ENCODE results near the gene ITGB5. TPM values are rescaled to one million over a fixed set of nuclear protein-coding genes. Genes with fewer than 3 reads are reported as not detected.

Gene ITGB5
- total RNA-seq, 1 donor, result 308 TPM

- H3K4me3 ChIP-seq (ENCODE audit: low read depth, low read length), result no peak overlapping the region
- DNase-seq (ENCODE audit: low read depth), result no peak
- no peak for TF ChIP-seq CTCF (IDR thresholded peaks at IDR 0.05; ENCODE audit: insufficient read depth, low read length)
Observed at GRCh38 chr3:124766113-124767095, 120.8 kb downstream of the ITGB5 start.

- no peak for DNase-seq (ENCODE audit: low read depth)
- no peak overlapping the region for H3K4me3 ChIP-seq (ENCODE audit: low read depth, low read length)
- TF ChIP-seq CTCF (IDR thresholded peaks at IDR 0.05; ENCODE audit: insufficient read depth, low read length), result no peak
Observed at GRCh38 chr3:124765197-124765840, 121.8 kb downstream of the ITGB5 start.

- no peak overlapping the region for H3K4me3 ChIP-seq (ENCODE audit: low read depth, low read length)
- DNase-seq (ENCODE audit: low read depth), result no peak
- TF ChIP-seq CTCF (IDR thresholded peaks at IDR 0.05; ENCODE audit: insufficient read depth, low read length), result no peak
Observed at GRCh38 chr3:124764746-124765145, 122.4 kb downstream of the ITGB5 start.

GRCh38 chr3:124763644-124764358 is 123.4 kb downstream of the ITGB5 start:
- H3K4me3 ChIP-seq (ENCODE audit: low read depth, low read length), result no peak overlapping the region
- DNase-seq (ENCODE audit: low read depth), result no peak
- TF ChIP-seq CTCF (IDR thresholded peaks at IDR 0.05; ENCODE audit: insufficient read depth, low read length), result no peak

GRCh38 chr3:124763206-124763605 is 124.0 kb downstream of the ITGB5 start:
- no peak for DNase-seq (ENCODE audit: low read depth)
- no peak overlapping the region for H3K4me3 ChIP-seq (ENCODE audit: low read depth, low read length)
- no peak for TF ChIP-seq CTCF (IDR thresholded peaks at IDR 0.05; ENCODE audit: insufficient read depth, low read length)

- TF ChIP-seq CTCF (IDR thresholded peaks at IDR 0.05; ENCODE audit: insufficient read depth, low read length), result no peak
- no peak overlapping the region for H3K4me3 ChIP-seq (ENCODE audit: low read depth, low read length)
- no peak for DNase-seq (ENCODE audit: low read depth)
Observed at GRCh38 chr3:124762661-124763011, 124.5 kb downstream of the ITGB5 start.
